Adrenal gland (tissue), 5 donors: ENCODE measurements around the gene SPATA33.
"Not testable (repeated sequence)": the region's sequence is repeated elsewhere in the genome, so short reads cannot be mapped to it uniquely, and the experiment has no call there.

ENCODE experiments used
- CTCF ChIP-seq, 6 experiments: fragments of 450-650 bp in 4 of 6; fragments of 200-600 bp in 2 of 6; sonication (generic) in 1 of 6; IDR thresholded peaks; 1 replicate in 5 of 6; 2 replicates in 1 of 6; pipeline versions ENCODE4 v1.5.1 to v1.8.0; 2016 to 2021; ENCODE audit warnings: antibody characterized with exemption in 6 of 6, mild to moderate bottlenecking in 2 of 6, moderate library complexity in 1 of 6
- POLR2A ChIP-seq, 2 donors: fragments of 450-650 bp; IDR thresholded peaks; one replicate each; pipeline ENCODE4 v1.6.1; 2017; ENCODE audit warnings: antibody characterized with exemption in 2 of 2, mild to moderate bottlenecking in 2 of 2, moderate library complexity in 1 of 2
- donor health status: DM: no; HTN: no; CAD: no.

- TF ChIP-seq CTCF, POLR2A (IDR thresholded peaks at IDR 0.05): not testable (repeated sequence)
Measured at GRCh38 chr16:89634463-89635385, 22.9 kb upstream of the SPATA33 start.
